Aorta (tissue), 5 donors: ENCODE measurements around the gene CD96. TPM values are rescaled to one million over a fixed set of nuclear protein-coding genes. Genes with fewer than 3 reads are reported as not detected.
"Not testable (repeated sequence)": the region's sequence is repeated elsewhere in the genome, so short reads cannot be mapped to it uniquely, and the experiment has no call there.

Source experiments
- ATAC-seq: fragments of 200-7000 bp; cut with Tn5 transposase; one replicate; pipeline ENCODE4 v1.9.1; 2022; ENCODE audit warnings: moderate library complexity; ENCODE audit not compliant: low FRiP score
- DNase-seq, 2 donors: peaks; one replicate each; pipeline ENCODE4 v3.0.0-alpha.2; 2020
- H3K27ac ChIP-seq, 2 donors: one replicate each; pipeline ENCODE4 v1.5.1; 2013; ENCODE audit warnings: low read length in 2 of 2, mild to moderate bottlenecking in 2 of 2, moderate library complexity in 2 of 2, control low read depth in 1 of 2, inconsistent platforms in 1 of 2, low read depth in 1 of 2
- H3K27me3 ChIP-seq, 2 donors: one replicate each; pipeline ENCODE4 v1.6.1; 2013; ENCODE audit warnings: control low read depth in 1 of 2, low read length in 1 of 2, mild to moderate bottlenecking in 1 of 2, moderate library complexity in 1 of 2; ENCODE audit not compliant: insufficient read depth in 2 of 2, control insufficient read depth in 1 of 2
- H3K36me3 ChIP-seq, 2 donors: one replicate each; pipeline ENCODE4 v1.6.1; 2013; ENCODE audit warnings: control low read depth in 1 of 2, low read length in 1 of 2, mild to moderate bottlenecking in 1 of 2; ENCODE audit not compliant: insufficient read depth in 2 of 2, control insufficient read depth in 1 of 2
- H3K4me1 ChIP-seq, 2 donors: one replicate each; pipeline ENCODE4 v1.6.1; 2013; ENCODE audit warnings: low read length in 2 of 2, control low read depth in 1 of 2, mild to moderate bottlenecking in 1 of 2, moderate library complexity in 1 of 2; ENCODE audit not compliant: insufficient read depth in 2 of 2, control insufficient read depth in 1 of 2
- H3K4me3 ChIP-seq, 2 donors: one replicate each; pipeline ENCODE4 v1.5.1; 2013; ENCODE audit warnings: low read length in 2 of 2, control low read depth in 1 of 2, mild to moderate bottlenecking in 1 of 2
- H3K9me3 ChIP-seq: one replicate; pipeline ENCODE4 v1.6.1; 2013; ENCODE audit warnings: mild to moderate bottlenecking, low read length; ENCODE audit not compliant: control insufficient read depth
- WGBS, 2 donors: extraction: QIAGEN DNeasy Blood & Tissue Kit; methylation state at CpG; one replicate each; pipeline ENCODE4 v1.1.7; 2013; 5-methylcytosine and 5-hydroxymethylcytosine counted together
- intact Hi-C, 2 donors: fragments of 100-400 bp; cut with DNase I; formaldehyde crosslinking; loops; one replicate each; pipeline versions ENCODE4 v1.14.2 to v1.15.0; 2022
- polyA plus RNA-seq, 2 donors: library from polyadenylated mRNA; stranded (reverse); fragments of 200-250 nt; gene quantifications; one replicate each; pipeline ENCODE4 v1.2.3, GENCODE V29; 2013
- total RNA-seq, 2 donors: library from RNA; stranded (reverse); fragmentation: NEBNext Ultra II Directional; extraction: Animal tissue kit (Norgen Biotek cat#: 25700); gene quantifications; one replicate each; pipeline ENCODE4 v1.2.1, GENCODE V29; 2021
- donor health status: healthy with polysubstance abuse.
- donor health status: Bipolar disorder and iron deficiency.
- donor health status: DM: no; HTN: no; CAD: no.
- donor health status: DM: no; HTN: no; CAD: no.
- donor health status: DM: yes; HTN: yes; CAD: no.

Gene CD96
- total and polyA plus RNA-seq, 4 donors = 0.10 to 4.8 (median 1.7) TPM

- H3K9me3 ChIP-seq = peaks cover 2% of the 10 kb centered on the region
- DNase-seq (no peak), ATAC-seq (no peak)
- 65 to 66% methylated on average over 3 of the region's 3 CpGs for WGBS, 2 donors
- intact Hi-C loops = no loop called here
- H3K36me3 ChIP-seq = no peaks in the 10 kb centered on the region
- H3K27me3 ChIP-seq = no peaks in the 10 kb centered on the region
- H3K27ac ChIP-seq = no peak overlapping the region
- no peak overlapping the region for H3K4me3 ChIP-seq
- no peaks in the 10 kb centered on the region for H3K4me1 ChIP-seq
Measured at GRCh38 chr3:111615880-111616279, 73.9 kb downstream of the CD96 start.

DNA sequence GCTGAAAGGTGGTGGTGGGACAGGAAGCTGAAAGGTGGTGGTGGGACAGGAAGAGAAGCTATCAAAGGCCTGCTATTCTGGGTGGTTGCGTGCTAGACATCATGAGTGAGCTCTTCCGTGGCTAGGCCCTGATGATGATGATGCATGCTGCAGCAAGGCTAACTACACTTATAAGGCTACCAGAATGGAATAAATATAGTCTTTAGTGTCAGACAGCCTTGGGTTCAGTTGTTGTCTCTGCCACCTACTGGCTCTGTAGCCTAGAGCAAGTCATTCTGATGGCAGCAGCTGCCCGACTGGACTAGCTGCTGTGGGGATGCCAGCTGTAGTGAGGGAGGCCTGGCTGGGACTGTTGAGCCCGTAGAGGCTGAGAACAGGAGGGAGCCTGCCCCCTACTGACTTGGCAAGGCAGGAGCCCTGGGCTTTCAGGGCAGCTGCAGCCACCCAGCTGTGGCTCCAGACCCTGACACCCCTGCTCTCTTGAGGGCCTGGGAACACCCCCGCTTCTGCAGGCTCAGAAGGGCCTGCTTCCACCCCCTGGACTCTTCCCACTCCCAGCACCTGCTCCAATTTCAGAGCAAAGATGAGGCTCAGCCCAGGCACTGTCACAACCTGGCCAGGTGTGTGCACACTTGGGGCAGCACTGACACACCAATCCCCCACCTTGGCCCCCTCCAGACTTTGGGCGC, 74.6 kb downstream of the CD96 start:
- peak in 1 of 2 donors; percentile 46 for DNase-seq
- Histone ChIP-seq H3K4me3 (no peak overlapping the region), H3K4me1 (no peaks in the 10 kb centered on the region), H3K27me3 (no peaks in the 10 kb centered on the region), H3K27ac (no peak overlapping the region), H3K36me3 (no peaks in the 10 kb centered on the region), H3K9me3 (peaks cover 2% of the 10 kb centered on the region)
- WGBS, 2 donors = 86% methylated on average over 6 of the region's 6 CpGs
- intact Hi-C loops = no loop called here
- ATAC-seq = no peak

GRCh38 chr3:111617406-111617805, 75.4 kb downstream of the CD96 start:
- intact Hi-C loops = no loop called here
- DNase-seq (no peak), ATAC-seq (no peak)
- H3K9me3 ChIP-seq = peaks cover 2% of the 10 kb centered on the region
- no peaks in the 10 kb centered on the region for H3K27me3 ChIP-seq
- H3K36me3 ChIP-seq = no peaks in the 10 kb centered on the region
- H3K4me1 ChIP-seq = no peaks in the 10 kb centered on the region
- H3K27ac ChIP-seq = no peak overlapping the region
- H3K4me3 ChIP-seq = no peak overlapping the region
- 91 to 94% methylated on average over 3 of the region's 3 CpGs for WGBS, 2 donors

DNA sequence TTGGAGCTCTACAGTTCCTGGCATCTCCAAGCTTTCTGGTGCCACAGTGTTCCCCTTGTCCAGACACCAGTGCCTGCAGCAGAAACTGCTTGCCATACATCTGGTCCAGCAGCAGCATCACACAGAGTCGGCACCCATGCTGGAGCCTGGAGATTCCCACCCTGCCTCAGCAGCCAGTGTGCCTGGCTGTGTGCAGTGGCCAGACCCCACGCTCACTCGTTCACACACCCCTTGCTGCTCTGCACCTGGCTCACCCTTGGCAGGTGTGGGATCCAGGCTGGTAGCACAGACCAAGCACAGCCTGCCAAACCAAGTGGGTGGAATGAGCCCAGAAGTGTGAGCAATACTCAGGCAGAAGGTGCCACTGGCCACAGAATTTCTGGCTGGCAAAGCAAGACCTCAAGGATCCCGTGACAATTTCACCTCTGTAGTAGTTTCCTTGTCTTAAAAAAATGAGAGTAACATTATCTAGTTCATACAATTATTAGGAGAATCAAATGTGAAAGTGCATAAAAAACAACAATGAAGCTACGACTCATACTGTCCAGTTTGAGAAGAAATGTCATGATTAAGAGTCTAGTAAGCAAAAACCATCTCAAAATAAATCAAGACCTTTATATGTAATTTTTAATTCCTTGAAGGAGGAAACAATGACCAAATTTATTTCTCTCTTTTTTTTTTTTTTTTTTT, 76.1 kb downstream of the CD96 start:
- intact Hi-C loops = no loop called here
- ATAC-seq = no peak
- Histone ChIP-seq H3K27ac (no peak overlapping the region), H3K9me3 (peaks cover 2% of the 10 kb centered on the region), H3K27me3 (no peaks in the 10 kb centered on the region), H3K4me1 (no peaks in the 10 kb centered on the region), H3K36me3 (no peaks in the 10 kb centered on the region), H3K4me3 (no peak overlapping the region)
- no peak for DNase-seq
- WGBS, 2 donors = 84 to 90% methylated on average over 5 of the region's 5 CpGs

- no peak for ATAC-seq
- intact Hi-C loops = no loop called here
- Histone ChIP-seq H3K9me3 (peaks cover 2% of the 10 kb centered on the region), H3K27ac (no peak overlapping the region), H3K36me3 (no peaks in the 10 kb centered on the region), H3K4me1 (no peaks in the 10 kb centered on the region), H3K4me3 (no peak overlapping the region), H3K27me3 (no peaks in the 10 kb centered on the region)
- no peak for DNase-seq
Measured at GRCh38 chr3:111618945-111619344, 76.9 kb downstream of the CD96 start.

DNA sequence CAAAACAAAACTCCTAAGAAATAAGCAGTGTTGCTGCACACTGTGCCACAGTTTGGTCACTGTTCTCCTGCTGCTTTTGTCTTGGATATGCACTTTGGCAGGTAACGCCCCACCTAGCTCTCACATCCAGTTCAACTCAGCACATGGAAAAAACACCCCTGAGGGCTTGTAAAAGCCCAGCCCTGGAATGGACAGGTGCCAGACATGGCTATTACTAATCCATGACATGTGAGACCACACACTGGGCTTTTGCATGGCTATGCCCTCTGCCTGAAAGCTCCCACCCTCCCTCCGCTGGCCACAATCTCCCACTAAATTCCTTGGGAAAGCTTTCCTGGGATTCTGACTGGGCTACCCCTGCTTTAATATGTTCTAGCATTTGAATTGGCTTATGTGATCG, 77.8 kb downstream of the CD96 start:
- 62 to 63% methylated on average over 3 of the region's 3 CpGs for WGBS, 2 donors
- Histone ChIP-seq H3K27me3 (no peaks in the 10 kb centered on the region), H3K4me1 (no peaks in the 10 kb centered on the region), H3K27ac (no peak overlapping the region), H3K36me3 (no peaks in the 10 kb centered on the region), H3K4me3 (no peak overlapping the region), H3K9me3 (peaks cover 2% of the 10 kb centered on the region)
- ATAC-seq = no peak
- no peak for DNase-seq
- intact Hi-C loops = no loop called here

DNA sequence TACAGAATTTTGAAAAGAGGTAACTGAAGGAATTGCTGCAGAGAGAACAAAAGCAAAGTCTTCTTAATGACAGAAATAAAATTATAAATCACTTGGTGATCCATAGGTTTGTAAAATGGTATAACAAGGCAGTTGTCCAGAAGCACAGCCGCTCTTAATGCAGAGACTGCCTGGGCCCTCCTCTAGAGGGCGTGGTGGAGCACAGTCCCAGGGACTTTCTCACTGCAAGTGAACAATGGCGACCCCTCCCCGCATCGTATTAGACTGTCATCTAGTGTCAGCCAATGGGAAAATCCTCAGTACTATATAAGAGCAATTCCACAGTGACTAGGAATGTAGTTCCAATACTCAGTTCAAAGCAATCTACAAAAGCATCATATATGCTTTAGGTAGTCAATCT, 79.5 kb downstream of the CD96 start:
- Histone ChIP-seq H3K9me3 (peaks cover 2% of the 10 kb centered on the region), H3K4me3 (no peak overlapping the region), H3K36me3 (no peaks in the 10 kb centered on the region), H3K4me1 (no peaks in the 10 kb centered on the region), H3K27ac (no peak overlapping the region), H3K27me3 (no peaks in the 10 kb centered on the region)
- WGBS, 2 donors = 54% methylated on average over 5 of the region's 5 CpGs
- ATAC-seq (no peak), DNase-seq (no peak)
- intact Hi-C loops = no loop called here

DNA sequence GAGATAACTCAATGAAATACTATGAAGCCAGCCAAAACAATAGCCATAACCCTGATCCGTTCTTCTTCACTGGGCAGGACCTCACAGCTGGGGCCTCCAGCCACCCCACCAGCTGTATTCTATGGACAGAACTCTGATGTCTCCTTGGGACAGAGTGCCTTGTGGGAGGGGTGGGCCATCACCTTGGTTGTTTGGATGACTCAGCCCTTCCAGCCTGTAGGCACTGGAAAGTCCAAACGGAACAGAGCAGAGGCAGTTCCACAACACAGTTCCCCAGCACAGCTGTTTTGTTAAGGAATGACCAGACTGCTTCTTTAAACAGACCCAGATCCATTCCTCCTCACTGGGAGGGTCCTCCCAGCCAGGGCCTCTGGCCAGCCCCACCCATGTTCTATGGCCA, 85.1 kb downstream of the CD96 start:
- Histone ChIP-seq H3K4me3 (no peak overlapping the region), H3K9me3 (peaks cover 3% of the 10 kb centered on the region), H3K4me1 (no peaks in the 10 kb centered on the region), H3K27ac (no peak overlapping the region), H3K27me3 (no peaks in the 10 kb centered on the region), H3K36me3 (no peaks in the 10 kb centered on the region)
- no peak for DNase-seq
- intact Hi-C loops = no loop called here
- ATAC-seq = no peak
- 69 to 76% methylated on average over 2 of the region's 2 CpGs for WGBS, 2 donors

- DNase-seq, H3K4me3 ChIP-seq, H3K27me3 ChIP-seq, H3K27ac ChIP-seq, ATAC-seq, H3K36me3 ChIP-seq, H3K9me3 ChIP-seq, intact Hi-C loops, H3K4me1 ChIP-seq: not testable (repeated sequence)
- 94 to 97% methylated on average over 1 of the region's 1 CpG for WGBS, 2 donors
Measured at GRCh38 chr3:111629018-111629417, 87.0 kb downstream of the CD96 start.
